Ectodermal cell (in vitro differentiated cells): ENCODE results near the gene KCNMB2.
"Not testable (repeated sequence)": the region's sequence is repeated elsewhere in the genome, so short reads cannot be mapped to it uniquely, and the experiment has no call there.

Experiments used
- H3K27ac ChIP-seq: 2 replicates; pipeline ENCODE4 v1.7.0; 2013; ENCODE audit warnings: mild to moderate bottlenecking, low read depth, low read length; ENCODE audit not compliant: insufficient read depth, poor library complexity, severe bottlenecking
- H3K27me3 ChIP-seq: 2 replicates; pipeline ENCODE4 v1.7.0; 2013; ENCODE audit warnings: mild to moderate bottlenecking, low read length; ENCODE audit not compliant: insufficient read depth, control insufficient read depth, poor library complexity, severe bottlenecking
- H3K36me3 ChIP-seq: one replicate; pipeline ENCODE4 v1.7.0; 2013; ENCODE audit warnings: low read length; ENCODE audit not compliant: control insufficient read depth, insufficient read depth
- H3K4me1 ChIP-seq: one replicate; pipeline ENCODE4 v1.7.0; 2013; ENCODE audit warnings: low read length; ENCODE audit not compliant: control insufficient read depth, insufficient read depth
- H3K4me3 ChIP-seq: 2 replicates; pipeline ENCODE4 v1.7.0; 2013; ENCODE audit warnings: low read depth, low read length, control low read depth; ENCODE audit not compliant: insufficient read depth
- H3K9me3 ChIP-seq: 2 replicates; pipeline ENCODE4 v1.7.0; 2013; ENCODE audit warnings: mild to moderate bottlenecking, low read length, moderate library complexity; ENCODE audit not compliant: control insufficient read depth
- whole genome bisulfite sequencing, 2 experiments: methylation state at CpG; one replicate each; pipeline ENCODE4 v1.1.7; 2013; ENCODE audit warnings: missing lambda C conversion rate in 2 of 2; 5-methylcytosine and 5-hydroxymethylcytosine counted together

KCNMB2 gene

DNA sequence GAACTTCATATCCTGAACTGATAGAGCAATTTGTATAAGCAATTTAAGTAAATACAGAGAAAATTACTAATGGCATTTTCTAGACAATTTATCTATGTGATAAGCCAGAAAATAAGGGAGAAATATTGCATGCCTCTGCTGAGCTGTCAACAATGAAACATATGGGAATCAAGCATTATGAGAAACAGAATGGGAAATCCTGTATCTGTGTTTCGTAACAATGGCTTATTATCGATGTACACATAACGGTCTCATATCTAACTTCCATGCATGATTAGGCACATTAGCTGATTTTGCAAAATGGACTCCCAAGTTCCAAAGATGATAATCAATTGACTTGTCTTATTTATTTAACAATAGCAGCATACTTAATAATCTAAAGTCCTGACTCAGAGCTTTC lies 30.4 kb upstream of the KCNMB2 start:
- no peaks in the 10 kb centered on the region for H3K27me3 ChIP-seq
- no peaks in the 10 kb centered on the region for H3K4me1 ChIP-seq
- WGBS, 2 experiments: 87 to 96% methylated on average over 3 of the region's 3 CpGs
- no peaks in the 10 kb centered on the region for H3K9me3 ChIP-seq
- no peaks in the 10 kb centered on the region for H3K36me3 ChIP-seq
- no peak overlapping the region for H3K4me3 ChIP-seq
- no peak overlapping the region for H3K27ac ChIP-seq

DNA sequence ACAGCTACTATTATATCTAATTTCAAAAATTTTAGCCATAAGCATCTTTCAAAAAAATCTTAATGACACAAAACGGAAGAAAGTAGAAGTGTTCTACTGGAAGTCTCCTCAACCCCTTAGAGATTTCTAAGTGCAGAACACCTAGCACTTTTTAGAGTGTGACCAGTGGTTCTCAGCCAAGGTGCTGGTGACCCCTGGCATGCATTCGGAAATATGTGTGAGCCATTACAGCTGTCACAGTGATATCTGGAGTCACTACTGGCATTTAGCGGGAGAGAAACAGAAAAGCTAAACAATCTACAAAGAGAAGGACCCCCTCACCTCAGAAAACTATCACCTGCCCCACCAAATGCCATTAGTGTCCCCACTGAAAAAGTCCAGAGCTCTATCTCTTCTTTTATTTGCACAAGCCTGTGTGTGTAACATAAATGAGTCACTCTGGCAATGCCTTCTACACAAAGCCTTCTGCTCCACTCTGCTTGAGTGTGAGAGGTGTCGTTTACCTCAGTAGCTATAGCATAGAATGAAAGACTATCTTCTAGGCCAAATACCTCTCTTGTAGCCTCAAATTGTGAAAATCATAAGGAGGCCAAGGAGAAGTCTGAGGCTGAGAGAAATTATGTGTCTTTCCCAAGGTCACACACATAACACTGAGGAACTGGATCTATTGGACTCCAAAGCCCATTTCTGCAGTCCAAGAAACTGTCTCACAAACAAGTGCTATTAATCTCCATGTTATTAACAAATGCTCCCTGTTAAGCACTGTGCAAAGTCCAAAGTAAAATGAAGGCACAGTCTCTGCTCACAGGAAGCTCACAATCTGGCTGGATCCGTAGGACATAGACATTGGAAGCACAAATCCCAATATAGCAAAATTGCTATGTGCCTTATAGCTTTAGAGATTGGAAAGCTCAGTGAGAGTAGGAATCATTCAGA lies 28.5 kb upstream of the KCNMB2 start:
- Histone ChIP-seq H3K9me3 (no peaks in the 10 kb centered on the region), H3K27ac (no peak overlapping the region), H3K4me1 (no peaks in the 10 kb centered on the region), H3K4me3 (no peak overlapping the region), H3K36me3 (no peaks in the 10 kb centered on the region), H3K27me3 (no peaks in the 10 kb centered on the region)
- 87 to 93% methylated on average over 5 of the region's 5 CpGs for WGBS, 2 experiments

DNA sequence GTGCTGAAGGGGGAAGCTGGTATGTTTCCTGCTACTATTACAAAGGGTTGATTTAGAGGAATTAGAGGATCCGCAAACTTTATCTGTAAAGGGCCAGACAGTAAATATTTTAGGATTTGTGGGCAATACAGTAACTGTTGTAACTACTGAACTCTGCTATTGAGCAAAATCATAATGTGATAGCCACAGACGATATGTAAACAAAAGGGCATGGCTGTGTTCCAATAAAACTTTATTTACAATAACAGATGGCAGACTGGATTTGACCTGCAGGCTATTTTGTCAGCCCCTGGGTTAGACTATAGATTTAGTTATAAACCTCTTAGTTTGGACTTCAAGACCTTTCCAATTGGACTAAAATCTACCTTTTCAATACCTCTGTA lies 27.8 kb upstream of the KCNMB2 start:
- 91 to 98% methylated on average over 2 of the region's 2 CpGs for WGBS, 2 experiments
- no peaks in the 10 kb centered on the region for H3K4me1 ChIP-seq
- H3K4me3 ChIP-seq: no peak overlapping the region
- H3K9me3 ChIP-seq: no peaks in the 10 kb centered on the region
- no peak overlapping the region for H3K27ac ChIP-seq
- no peaks in the 10 kb centered on the region for H3K36me3 ChIP-seq
- H3K27me3 ChIP-seq: no peaks in the 10 kb centered on the region

DNA sequence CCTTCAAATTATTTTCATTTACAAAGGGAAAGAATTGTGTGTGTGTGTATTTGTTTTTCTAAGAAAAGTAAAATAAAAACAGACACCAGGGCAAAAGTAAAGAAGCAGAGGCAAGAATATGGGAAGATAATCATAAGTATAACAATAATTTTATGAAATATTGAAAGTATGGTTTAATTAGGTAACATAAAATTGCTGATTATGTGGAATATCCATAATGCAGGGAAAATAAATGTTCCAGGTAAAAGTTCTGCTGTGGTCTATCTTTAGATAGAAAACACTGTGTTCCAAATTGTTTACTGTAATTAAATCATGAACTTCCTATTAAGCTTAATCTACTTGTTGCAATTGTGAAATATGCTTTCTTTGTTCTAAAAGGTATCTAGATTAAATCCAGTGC lies 25.7 kb upstream of the KCNMB2 start:
- Histone ChIP-seq H3K4me3 (no peak overlapping the region), H3K36me3 (no peaks in the 10 kb centered on the region), H3K27ac (no peak overlapping the region), H3K4me1 (no peaks in the 10 kb centered on the region), H3K9me3 (no peaks in the 10 kb centered on the region), H3K27me3 (no peaks in the 10 kb centered on the region)

DNA sequence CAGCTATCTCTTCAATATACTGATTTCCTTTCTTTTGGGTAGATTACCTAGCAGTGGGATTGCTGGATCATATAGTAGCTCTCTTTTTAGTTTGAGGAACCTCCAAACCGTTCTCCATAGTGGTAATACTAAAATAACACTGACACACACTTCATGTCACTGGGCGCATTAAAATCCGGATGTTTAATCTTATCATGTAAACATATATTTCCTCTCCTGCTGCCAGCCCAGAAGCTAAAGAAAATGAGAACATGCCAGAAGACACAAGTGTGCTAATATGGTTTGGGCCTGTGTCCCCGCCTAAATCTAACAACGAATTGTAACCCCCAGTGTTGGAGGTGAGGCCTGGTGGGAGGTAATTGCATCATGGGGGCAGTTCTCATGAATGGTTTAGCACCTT lies 23.6 kb upstream of the KCNMB2 start:
- Histone ChIP-seq H3K27me3 (no peaks in the 10 kb centered on the region), H3K36me3 (no peaks in the 10 kb centered on the region), H3K9me3 (no peaks in the 10 kb centered on the region), H3K4me3 (no peak overlapping the region), H3K4me1 (no peaks in the 10 kb centered on the region), H3K27ac (no peak overlapping the region)
- WGBS, 2 experiments: 94 to 96% methylated on average over 4 to 5 of the region's 5 CpGs

DNA sequence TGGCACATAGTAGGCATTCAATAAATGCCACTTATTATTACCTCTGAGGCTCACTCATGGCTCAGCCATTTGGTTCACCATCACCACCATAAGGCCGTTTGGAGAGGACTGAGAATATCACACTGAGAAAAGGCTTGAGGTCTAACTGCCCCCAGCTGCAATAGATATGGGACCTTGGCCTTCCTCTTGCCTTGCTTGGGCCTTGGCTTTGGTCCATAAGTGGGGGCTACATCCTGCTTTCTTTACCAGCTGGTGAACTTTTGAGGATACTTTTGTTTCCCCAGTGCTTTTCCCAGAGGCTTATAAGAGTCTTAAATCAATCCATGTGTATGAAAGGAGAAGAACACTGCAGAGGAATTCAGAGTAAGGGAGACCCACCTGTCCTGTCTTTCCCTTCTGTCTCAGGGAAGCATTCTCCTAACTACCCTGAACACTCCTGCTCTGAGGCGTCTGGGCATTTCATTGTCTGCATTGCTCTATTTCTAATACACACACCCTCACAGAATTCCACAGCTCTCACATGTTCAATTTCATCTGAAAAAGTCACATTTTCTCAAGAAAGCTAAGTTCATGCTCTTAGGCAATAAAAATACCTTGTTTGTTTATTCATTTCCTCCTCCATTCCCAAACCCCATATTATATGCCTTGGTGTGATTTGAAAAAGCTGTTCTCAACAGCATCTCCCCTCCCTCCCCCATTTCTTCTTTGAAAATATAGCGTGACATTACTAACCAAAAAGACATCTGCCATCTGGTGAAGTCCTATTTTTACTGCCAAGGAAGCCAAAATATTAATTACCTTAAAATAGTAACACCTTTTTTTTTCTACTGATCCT lies 22.5 kb upstream of the KCNMB2 start:
- H3K27me3 ChIP-seq: no peaks in the 10 kb centered on the region
- no peaks in the 10 kb centered on the region for H3K4me1 ChIP-seq
- 91 to 97% methylated on average over 3 of the region's 3 CpGs for WGBS, 2 experiments
- H3K9me3 ChIP-seq: no peaks in the 10 kb centered on the region
- H3K4me3 ChIP-seq: no peak overlapping the region
- no peaks in the 10 kb centered on the region for H3K36me3 ChIP-seq
- H3K27ac ChIP-seq: no peak overlapping the region

DNA sequence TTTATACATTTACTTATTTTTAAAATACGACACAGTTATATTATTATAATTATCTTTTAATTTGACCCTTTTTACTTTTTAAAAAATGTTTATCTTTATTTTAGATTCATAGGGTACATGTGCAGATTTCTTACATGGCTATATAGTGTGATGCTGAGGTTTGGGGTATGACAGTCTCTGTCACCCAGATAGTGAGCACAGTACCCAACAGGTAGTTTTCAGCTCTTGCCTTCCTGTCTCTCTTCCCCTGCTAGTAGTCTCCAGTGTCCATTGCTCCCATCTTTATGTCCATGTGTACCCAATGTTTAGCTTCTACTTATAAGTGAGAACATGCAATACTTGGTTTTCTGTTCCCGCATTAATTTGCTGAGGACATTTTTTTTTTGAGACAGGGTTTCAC lies 21.8 kb upstream of the KCNMB2 start:
- Histone ChIP-seq H3K27me3 (no peaks in the 10 kb centered on the region), H3K27ac (no peak overlapping the region), H3K4me1 (no peaks in the 10 kb centered on the region), H3K4me3 (no peak overlapping the region), H3K36me3 (no peaks in the 10 kb centered on the region), H3K9me3 (no peaks in the 10 kb centered on the region)
- 91 to 93% methylated on average over 1 of the region's 2 CpGs for WGBS, 2 experiments

DNA sequence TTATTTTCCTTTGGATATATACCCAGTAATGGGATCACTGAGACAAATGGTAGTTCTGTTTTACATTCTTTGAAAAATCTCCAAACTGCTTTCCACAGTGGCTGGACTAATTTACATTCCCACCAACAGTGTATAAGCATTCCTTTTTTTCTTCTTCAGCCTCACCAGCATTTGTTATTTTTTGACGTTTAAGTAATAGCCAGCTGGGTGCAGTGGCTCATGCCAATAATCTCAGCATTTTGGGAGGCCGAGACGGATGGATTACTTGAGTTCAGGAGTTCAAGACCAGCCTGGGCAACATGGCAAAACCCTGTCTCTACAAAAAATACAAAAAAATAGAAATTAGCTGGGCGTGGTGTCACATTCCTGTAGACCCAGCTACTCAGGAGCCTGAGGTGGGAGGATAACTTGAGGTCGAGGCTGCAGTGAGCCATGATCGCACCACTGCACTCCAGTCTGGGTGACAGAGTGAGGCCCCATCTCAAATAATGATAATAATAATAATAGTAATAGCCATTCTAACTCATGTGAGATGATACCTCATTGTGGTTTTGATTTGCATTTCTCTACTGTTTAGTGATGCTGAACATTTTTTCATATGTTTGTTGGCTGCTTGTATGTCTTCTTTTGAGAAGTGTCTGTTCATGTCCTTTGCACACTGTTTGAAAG lies 21.0 kb upstream of the KCNMB2 start:
- H3K27me3 ChIP-seq, H3K4me1 ChIP-seq, H3K36me3 ChIP-seq, H3K27ac ChIP-seq, H3K4me3 ChIP-seq, H3K9me3 ChIP-seq: not testable (repeated sequence)
- 89 to 92% methylated on average over 6 of the region's 6 CpGs for WGBS, 2 experiments

DNA sequence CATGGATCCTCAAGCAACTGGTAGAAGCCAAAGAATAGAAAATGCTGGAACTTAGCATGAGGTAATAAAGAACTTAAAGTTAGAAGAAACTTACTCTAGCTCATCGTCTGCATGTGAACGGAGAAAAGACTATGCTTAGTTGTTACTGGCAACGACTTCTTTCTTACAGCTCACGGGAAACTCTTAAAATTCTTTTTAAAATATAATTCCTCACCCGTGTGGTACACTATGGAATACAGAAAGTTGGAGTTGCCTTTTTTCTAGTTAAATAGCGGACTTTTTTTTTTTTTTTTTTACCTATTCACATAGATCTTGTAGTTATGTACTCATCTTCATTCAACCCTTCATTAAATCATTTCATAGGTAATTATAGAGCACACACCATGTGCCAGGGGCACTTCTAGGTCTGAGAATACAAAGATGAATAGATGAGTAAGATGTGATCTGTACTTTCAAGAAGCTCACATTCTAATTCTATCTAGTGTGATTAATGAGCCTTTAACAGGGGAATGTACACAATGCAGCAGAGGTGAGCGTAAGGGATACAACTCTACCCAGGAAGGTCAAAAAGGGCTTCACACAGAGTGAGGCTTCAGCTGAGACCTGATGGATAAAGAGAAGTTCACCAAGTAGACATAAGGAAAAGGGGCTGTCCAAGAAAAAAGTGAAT lies 18.4 kb upstream of the KCNMB2 start:
- no peaks in the 10 kb centered on the region for H3K36me3 ChIP-seq
- no peaks in the 10 kb centered on the region for H3K27me3 ChIP-seq
- 95 to 96% methylated on average over 5 to 6 of the region's 7 CpGs for WGBS, 2 experiments
- H3K9me3 ChIP-seq: no peaks in the 10 kb centered on the region
- H3K27ac ChIP-seq: no peak overlapping the region
- H3K4me3 ChIP-seq: no peak overlapping the region
- H3K4me1 ChIP-seq: no peaks in the 10 kb centered on the region
